ENCODE measurements around the gene SLK.

GRCh38 chr10:104032144-104032775 is 65.3 kb downstream of the SLK start:
- TF ChIP-seq ESRRA (IDR thresholded peaks at IDR 0.05; ENCODE audit: borderline replicate concordance, low read length), result no peak
- TF ChIP-seq NFE2L2 (conservative IDR thresholded peaks at IDR 0.05; ENCODE audit: low read length), result no peak
- TF ChIP-seq CEBPB (IDR thresholded peaks at IDR 0.05), result no peak
- TF ChIP-seq, protein P1, sequence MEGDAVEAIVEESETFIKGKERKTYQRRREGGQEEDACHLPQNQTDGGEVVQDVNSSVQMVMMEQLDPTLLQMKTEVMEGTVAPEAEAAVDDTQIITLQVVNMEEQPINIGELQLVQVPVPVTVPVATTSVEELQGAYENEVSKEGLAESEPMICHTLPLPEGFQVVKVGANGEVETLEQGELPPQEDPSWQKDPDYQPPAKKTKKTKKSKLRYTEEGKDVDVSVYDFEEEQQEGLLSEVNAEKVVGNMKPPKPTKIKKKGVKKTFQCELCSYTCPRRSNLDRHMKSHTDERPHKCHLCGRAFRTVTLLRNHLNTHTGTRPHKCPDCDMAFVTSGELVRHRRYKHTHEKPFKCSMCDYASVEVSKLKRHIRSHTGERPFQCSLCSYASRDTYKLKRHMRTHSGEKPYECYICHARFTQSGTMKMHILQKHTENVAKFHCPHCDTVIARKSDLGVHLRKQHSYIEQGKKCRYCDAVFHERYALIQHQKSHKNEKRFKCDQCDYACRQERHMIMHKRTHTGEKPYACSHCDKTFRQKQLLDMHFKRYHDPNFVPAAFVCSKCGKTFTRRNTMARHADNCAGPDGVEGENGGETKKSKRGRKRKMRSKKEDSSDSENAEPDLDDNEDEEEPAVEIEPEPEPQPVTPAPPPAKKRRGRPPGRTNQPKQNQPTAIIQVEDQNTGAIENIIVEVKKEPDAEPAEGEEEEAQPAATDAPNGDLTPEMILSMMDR (IDR thresholded peaks at IDR 0.05), result no peak
- no peak for TF ChIP-seq POLR2A (IDR thresholded peaks at IDR 0.05; ENCODE audit: low read length)

Measured in A549 (cell line).